ENCODE measurements around the gene HMG20A.
A peak's percentile ranks its signal among the peaks of the same experiment; 100 is the strongest.

- TF ChIP-seq REST (IDR thresholded peaks at IDR 0.05; ENCODE audit: insufficient read depth in 1 of 2, low read depth in 2 of 2, low read length in 1 of 2) (0 out of 4 replicates have a peak, but pooled peaks of 1 of the 2 experiments have one; percentile 11), SIN3A (IDR thresholded peaks at IDR 0.05; ENCODE audit: borderline replicate concordance, insufficient read depth, low read depth, low read length) (no peak), CTCF (IDR thresholded peaks at IDR 0.05) (peak; percentile 97), POLR2AphosphoS5 (IDR thresholded peaks at IDR 0.05; ENCODE audit: low read depth, low read length) (no peak)
Measured at GRCh38 chr15:77496715-77497109, 76.0 kb downstream of the HMG20A start.

Measured in Panc1 (cell line).